NT2/D1 (cell line): ENCODE data around the gene HCFC1R1.

Source experiments
- DNase-seq: peaks from one replicate; pipeline ENCODE4 v3.0.0-alpha.2; 2011; ENCODE audit warnings: low read depth, low spot score
- H3K27me3 ChIP-seq: 2 replicates; pipeline ENCODE4 v1.6.0; 2011; ENCODE audit warnings: mild to moderate bottlenecking; ENCODE audit not compliant: insufficient read length, insufficient read depth
- H3K36me3 ChIP-seq: 2 replicates; pipeline ENCODE4 v1.6.1; 2011; ENCODE audit warnings: mild to moderate bottlenecking, low read length, mixed read lengths; ENCODE audit not compliant: insufficient read depth, insufficient read length
- H3K4me1 ChIP-seq: 2 replicates; pipeline ENCODE4 v1.5.1; 2011; ENCODE audit not compliant: insufficient read depth, insufficient read length
- H3K4me3 ChIP-seq: 2 replicates; pipeline ENCODE4 v1.5.1; 2011; ENCODE audit warnings: low read depth; ENCODE audit not compliant: insufficient read length
- H3K9ac ChIP-seq: 2 replicates; pipeline ENCODE4 v1.6.0; 2011; ENCODE audit warnings: low read depth; ENCODE audit not compliant: insufficient read length
- H3K9me3 ChIP-seq: 2 replicates; pipeline ENCODE4 v1.5.1; 2011; ENCODE audit warnings: mild to moderate bottlenecking, low read length; ENCODE audit not compliant: insufficient read depth
- SUZ12 ChIP-seq: IDR thresholded peaks from 2 replicates; pipeline ENCODE4 v1.6.1; 2011; ENCODE audit not compliant: insufficient read length, insufficient read depth; ENCODE audit errors: extremely low read depth
- YY1 ChIP-seq: IDR thresholded peaks from 2 replicates; pipeline ENCODE4 v1.6.1; 2011; ENCODE audit not compliant: insufficient read length, insufficient read depth
- ZNF274 ChIP-seq: IDR thresholded peaks from 2 replicates; pipeline ENCODE4 v1.6.1; 2011; ENCODE audit warnings: mild to moderate bottlenecking, low read depth, low read length

HCFC1R1 gene

GRCh38 chr16:3009568-3010390, 14.0 kb downstream of the HCFC1R1 start:
- Histone ChIP-seq H3K4me3 (peak overlapping the region; percentile 36), H3K36me3 (peaks cover 15% of the 10 kb centered on the region), H3K27me3 (peaks cover 33% of the 10 kb centered on the region), H3K9me3 (no peaks in the 10 kb centered on the region), H3K9ac (peak overlapping the region; percentile 79), H3K4me1 (peaks cover 42% of the 10 kb centered on the region)
- DNase-seq: no peak
- TF ChIP-seq SUZ12 (no peak), YY1 (no peak)

DNA sequence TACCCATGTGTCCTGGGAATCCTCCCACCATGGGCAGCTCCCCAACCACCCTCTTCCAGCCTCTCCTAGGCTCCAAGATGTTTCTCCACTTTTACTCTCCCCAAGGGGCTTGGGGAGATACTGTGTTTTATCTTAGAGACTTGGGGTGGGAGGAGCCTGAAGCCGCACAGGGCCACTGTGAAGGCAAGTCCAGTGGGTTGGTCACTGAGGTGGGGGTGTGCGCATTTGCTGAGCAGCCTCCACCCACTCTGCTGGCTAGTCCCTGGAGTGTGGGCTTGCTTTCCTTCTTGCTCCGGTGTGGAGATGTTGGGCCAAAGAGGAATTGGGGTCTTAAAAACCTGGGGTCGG, 15.1 kb downstream of the HCFC1R1 start:
- Histone ChIP-seq H3K9me3 (no peaks in the 10 kb centered on the region), H3K9ac (peak overlapping the region; percentile 26), H3K36me3 (peaks cover 4% of the 10 kb centered on the region), H3K27me3 (peaks cover 33% of the 10 kb centered on the region), H3K4me3 (peak overlapping the region; percentile 27), H3K4me1 (peaks cover 34% of the 10 kb centered on the region)
- TF ChIP-seq ZNF274: no peak
- no peak for TF ChIP-seq SUZ12
- no peak for TF ChIP-seq YY1
- DNase-seq: no peak

GRCh38 chr16:3007957-3008689, 15.6 kb downstream of the HCFC1R1 start:
- DNase-seq: peak; percentile 99
- Histone ChIP-seq H3K9ac (peak overlapping the region; percentile 92), H3K9me3 (no peaks in the 10 kb centered on the region)

DNA sequence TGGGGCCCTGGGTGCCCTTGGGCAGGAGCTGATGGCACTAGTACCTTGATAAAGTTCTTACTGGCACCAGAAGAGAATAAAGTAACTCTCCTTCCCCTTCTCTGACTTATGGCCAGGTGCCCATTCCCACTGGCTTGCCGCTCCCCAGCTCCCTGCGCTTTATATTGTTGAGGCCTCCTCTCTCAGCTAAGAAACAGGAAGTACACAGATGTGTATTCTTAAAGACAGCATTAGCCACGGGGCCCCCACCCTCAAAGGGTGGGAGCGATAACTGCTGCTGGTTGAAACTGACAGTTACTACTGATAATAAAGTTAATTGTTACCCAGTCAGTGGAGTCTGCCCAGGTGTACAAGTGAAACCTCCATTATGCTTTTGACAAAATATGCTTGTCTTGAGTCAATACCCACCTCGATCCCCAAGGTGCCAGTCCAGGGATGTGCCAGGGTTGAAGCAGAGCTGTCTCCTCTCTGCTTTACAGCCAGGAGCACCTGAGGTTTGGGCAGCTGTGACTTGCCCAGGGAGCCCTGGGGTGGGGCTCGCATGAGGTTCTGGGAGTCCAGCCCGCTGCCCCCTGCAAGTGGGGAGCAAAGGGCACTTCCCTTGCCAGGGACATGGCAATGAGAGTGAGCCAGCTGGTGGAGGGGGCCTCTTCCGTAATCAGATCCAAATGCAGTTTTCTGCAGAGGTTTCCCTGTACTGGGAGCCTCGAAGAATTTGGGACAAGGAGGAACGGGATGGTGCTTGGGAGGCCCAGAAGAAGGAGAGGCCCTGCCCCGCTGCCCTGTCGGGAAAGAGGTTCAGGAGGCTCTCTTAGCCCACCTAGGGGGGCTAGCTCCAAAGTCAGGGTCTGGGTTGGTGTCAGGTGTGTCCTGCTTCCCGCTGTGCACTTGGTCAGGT, 16.4 kb downstream of the HCFC1R1 start:
- H3K4me1 ChIP-seq: peaks cover 25% of the 10 kb centered on the region
- no peaks in the 10 kb centered on the region for H3K36me3 ChIP-seq
- peak overlapping the region; percentile 92 for H3K9ac ChIP-seq
- TF ChIP-seq SUZ12: no peak
- TF ChIP-seq YY1: no peak
- TF ChIP-seq ZNF274: no peak
- H3K9me3 ChIP-seq: no peaks in the 10 kb centered on the region
- no peak for DNase-seq
- H3K4me3 ChIP-seq: peak overlapping the region; percentile 50
- peaks cover 22% of the 10 kb centered on the region for H3K27me3 ChIP-seq

More at GRCh38 chr16:3007957-3008689, 15.6 kb downstream of the HCFC1R1 start:
- no peaks in the 10 kb centered on the region for H3K36me3 ChIP-seq
- H3K4me3 ChIP-seq: peak overlapping the region; percentile 50
- peaks cover 29% of the 10 kb centered on the region for H3K4me1 ChIP-seq
- H3K27me3 ChIP-seq: peaks cover 28% of the 10 kb centered on the region
- TF ChIP-seq SUZ12: no peak
- no peak for TF ChIP-seq YY1
- TF ChIP-seq ZNF274: no peak

GRCh38 chr16:3004781-3005284, 18.9 kb downstream of the HCFC1R1 start:
- peak overlapping the region; percentile 47 for H3K9ac ChIP-seq
- DNase-seq: no peak

GRCh38 chr16:3004319-3004718, 19.4 kb downstream of the HCFC1R1 start:
- no peaks in the 10 kb centered on the region for H3K9me3 ChIP-seq
- no peak overlapping the region for H3K9ac ChIP-seq
- peaks cover 35% of the 10 kb centered on the region for H3K4me1 ChIP-seq
- no peaks in the 10 kb centered on the region for H3K36me3 ChIP-seq
- peaks cover 13% of the 10 kb centered on the region for H3K27me3 ChIP-seq
- H3K4me3 ChIP-seq: peak overlapping the region; percentile 10
- TF ChIP-seq YY1: no peak
- TF ChIP-seq ZNF274: no peak
- no peak for TF ChIP-seq SUZ12
- no peak for DNase-seq

More at GRCh38 chr16:3004781-3005284, 18.9 kb downstream of the HCFC1R1 start:
- Histone ChIP-seq H3K9me3 (no peaks in the 10 kb centered on the region), H3K27me3 (peaks cover 13% of the 10 kb centered on the region), H3K36me3 (no peaks in the 10 kb centered on the region), H3K4me1 (peaks cover 32% of the 10 kb centered on the region), H3K4me3 (peak overlapping the region; percentile 17)
- TF ChIP-seq ZNF274 (no peak), SUZ12 (no peak), YY1 (no peak)
